ENCODE measurements around the gene PIK3R6.

DNA sequence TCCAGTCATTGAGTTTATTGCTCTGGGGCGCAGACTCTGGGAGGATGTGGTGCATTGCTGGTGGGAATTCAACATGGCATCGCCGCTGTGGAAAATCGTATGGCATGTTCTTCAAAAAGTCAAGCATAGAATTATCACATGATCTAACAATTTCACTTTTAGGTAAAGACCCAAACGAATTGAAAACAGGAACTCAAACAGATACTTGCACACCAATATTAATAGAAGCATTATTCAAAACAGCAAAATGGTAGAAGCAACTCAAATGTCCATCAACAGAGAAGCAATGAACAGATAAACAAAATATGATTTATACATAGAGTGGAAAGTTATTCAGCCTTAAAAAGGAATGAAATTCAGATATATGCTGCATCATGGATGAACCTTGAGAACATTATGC is 15.9 kb downstream of the PIK3R6 start:
- TF ChIP-seq, protein P1, sequence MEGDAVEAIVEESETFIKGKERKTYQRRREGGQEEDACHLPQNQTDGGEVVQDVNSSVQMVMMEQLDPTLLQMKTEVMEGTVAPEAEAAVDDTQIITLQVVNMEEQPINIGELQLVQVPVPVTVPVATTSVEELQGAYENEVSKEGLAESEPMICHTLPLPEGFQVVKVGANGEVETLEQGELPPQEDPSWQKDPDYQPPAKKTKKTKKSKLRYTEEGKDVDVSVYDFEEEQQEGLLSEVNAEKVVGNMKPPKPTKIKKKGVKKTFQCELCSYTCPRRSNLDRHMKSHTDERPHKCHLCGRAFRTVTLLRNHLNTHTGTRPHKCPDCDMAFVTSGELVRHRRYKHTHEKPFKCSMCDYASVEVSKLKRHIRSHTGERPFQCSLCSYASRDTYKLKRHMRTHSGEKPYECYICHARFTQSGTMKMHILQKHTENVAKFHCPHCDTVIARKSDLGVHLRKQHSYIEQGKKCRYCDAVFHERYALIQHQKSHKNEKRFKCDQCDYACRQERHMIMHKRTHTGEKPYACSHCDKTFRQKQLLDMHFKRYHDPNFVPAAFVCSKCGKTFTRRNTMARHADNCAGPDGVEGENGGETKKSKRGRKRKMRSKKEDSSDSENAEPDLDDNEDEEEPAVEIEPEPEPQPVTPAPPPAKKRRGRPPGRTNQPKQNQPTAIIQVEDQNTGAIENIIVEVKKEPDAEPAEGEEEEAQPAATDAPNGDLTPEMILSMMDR (IDR thresholded peaks at IDR 0.05) = no peak
- no peak for TF ChIP-seq POLR2A (IDR thresholded peaks at IDR 0.05)
- TF ChIP-seq POLR2AphosphoS5 (IDR thresholded peaks at IDR 0.05) = no peak

Measured in gastroesophageal sphincter (tissue), 3 donors.